CD4-positive, alpha-beta T cell (primary cell): ENCODE data around the gene GPR176. TPM values are rescaled to one million over a fixed set of nuclear protein-coding genes. Genes with fewer than 3 reads are reported as not detected.

Experiments
- ATAC-seq: fragments of 200-7000 bp; cut with Tn5 transposase; one replicate; pipeline ENCODE4 v1.10.0; 2022; ENCODE audit warnings: mild to moderate bottlenecking; ENCODE audit not compliant: poor library complexity
- CTCF ChIA-PET: fragments of 350-600 bp; sonication (Branson Sonifier 250); formaldehyde crosslinking; loops from one replicate; lab custom pipeline; 2021; ENCODE audit warnings: antibody characterized with exemption, inconsistent platforms; lab: Charles Lee
- POLR2A ChIA-PET: fragments of 350-600 bp; sonication (Branson Sonifier 250); formaldehyde crosslinking; loops from one replicate; lab custom pipeline; 2021; ENCODE audit warnings: antibody characterized with exemption, inconsistent platforms; lab: Charles Lee
- DNase-seq, 14 experiments: peaks; one replicate each; pipeline ENCODE4 v3.0.0-alpha.2; 2013 to 2020; ENCODE audit warnings: mixed read lengths in 2 of 14
- H3K27ac ChIP-seq, 2 donors: one replicate each; pipeline versions ENCODE4 v1.5.1 to v1.7.0; 2013; ENCODE audit warnings: low read length in 2 of 2, low read depth in 1 of 2, mild to moderate bottlenecking in 1 of 2
- H3K27me3 ChIP-seq, 2 experiments: 1 replicate in 1 of 2; 2 replicates in 1 of 2; pipeline versions ENCODE4 v1.6.1 to v1.7.0; 2013; ENCODE audit warnings: low read length in 2 of 2, control low read depth in 1 of 2, mild to moderate bottlenecking in 1 of 2, moderate library complexity in 1 of 2; ENCODE audit not compliant: insufficient read depth in 2 of 2, control insufficient read depth in 1 of 2
- H3K36me3 ChIP-seq: one replicate; pipeline ENCODE4 v1.6.1; 2013; ENCODE audit warnings: low read length, control low read depth; ENCODE audit not compliant: insufficient read depth
- H3K4me1 ChIP-seq: one replicate; pipeline ENCODE4 v1.6.1; 2013; ENCODE audit warnings: low read length, control low read depth; ENCODE audit not compliant: insufficient read depth
- H3K4me3 ChIP-seq: one replicate; pipeline ENCODE4 v1.5.1; 2013; ENCODE audit warnings: mild to moderate bottlenecking, low read length, moderate library complexity
- H3K9me3 ChIP-seq, 2 experiments: 1 replicate in 1 of 2; 2 replicates in 1 of 2; pipeline versions ENCODE4 v1.6.1 to v1.7.0; 2013; ENCODE audit warnings: low read length in 2 of 2, mild to moderate bottlenecking in 2 of 2, control low read depth in 1 of 2, moderate library complexity in 1 of 2; ENCODE audit not compliant: control insufficient read depth in 1 of 2, insufficient read depth in 1 of 2
- H3K27ac Mint-ChIP-seq: one replicate; pipeline ENCODE4 v1.8.0; 2020; ENCODE audit warnings: mixed read lengths
- H3K27me3 Mint-ChIP-seq: one replicate; pipeline ENCODE4 v1.8.0; 2021; ENCODE audit warnings: mixed read lengths
- H3K36me3 Mint-ChIP-seq: one replicate; pipeline ENCODE4 v1.8.0; 2021; ENCODE audit warnings: low read depth, mixed read lengths
- H3K4me1 Mint-ChIP-seq: one replicate; pipeline ENCODE4 v1.8.0; 2021; ENCODE audit warnings: low read depth, mixed read lengths
- H3K4me3 Mint-ChIP-seq: one replicate; pipeline ENCODE4 v1.8.0; 2020; ENCODE audit warnings: mild to moderate bottlenecking, mixed read lengths
- H3K9me3 Mint-ChIP-seq: one replicate; pipeline ENCODE4 v1.8.0; 2020; ENCODE audit warnings: mixed read lengths
- intact Hi-C, 2 experiments: fragments of 100-400 bp; cut with DNase I in 1 of 2; cut with micrococcal nuclease in 1 of 2; formaldehyde crosslinking; loops; one replicate each; pipeline versions ENCODE4 v1.15.1 to v1.9.0; 2023 to 2025; cut with DNase I, micrococcal nuclease
- total RNA-seq, 174 experiments: library from RNA in 2 of 174; stranded (reverse) in 2 of 174; gene quantifications; one replicate each; pipeline ENCODE4 v1.2.3 and lab custom pipeline; 2021 to 2026
- TF ChIP-seq, protein P1 (sequence below): fragments of 200-600 bp; IDR thresholded peaks from one replicate; pipeline ENCODE4 v1.8.0; 2022; ENCODE audit warnings: antibody characterized with exemption, mild to moderate bottlenecking

Gene GPR176
- total RNA-seq, 2 experiments from 2014 or later = not detected

DNA sequence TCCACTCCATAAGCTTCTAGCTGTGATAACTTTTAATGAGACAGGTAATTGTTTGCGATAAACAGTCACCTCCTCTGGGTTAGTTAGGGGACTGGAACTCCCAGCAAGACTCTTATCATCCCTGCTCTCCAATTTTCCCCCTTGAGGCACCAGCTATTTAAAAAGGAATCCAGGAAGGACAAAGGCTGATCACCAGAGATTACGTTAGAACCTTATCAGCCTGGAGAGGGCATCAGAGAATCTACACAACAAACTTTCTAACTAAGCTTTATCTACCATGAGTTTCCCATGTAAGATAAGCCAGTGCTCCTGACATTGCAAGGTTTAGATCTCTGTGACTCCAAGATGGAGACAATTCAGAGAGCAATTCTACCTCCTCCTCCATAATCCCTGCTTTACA lies 31.3 kb downstream of the GPR176 start:
- CTCF ChIA-PET = interaction anchor here (1.4 kb wide), 1 partner anchor 12 kb away, joined by 3 read pairs; no protein-coding TSS in a partner anchor
- H3K27ac Mint-ChIP-seq = no peak overlapping the region

DNA sequence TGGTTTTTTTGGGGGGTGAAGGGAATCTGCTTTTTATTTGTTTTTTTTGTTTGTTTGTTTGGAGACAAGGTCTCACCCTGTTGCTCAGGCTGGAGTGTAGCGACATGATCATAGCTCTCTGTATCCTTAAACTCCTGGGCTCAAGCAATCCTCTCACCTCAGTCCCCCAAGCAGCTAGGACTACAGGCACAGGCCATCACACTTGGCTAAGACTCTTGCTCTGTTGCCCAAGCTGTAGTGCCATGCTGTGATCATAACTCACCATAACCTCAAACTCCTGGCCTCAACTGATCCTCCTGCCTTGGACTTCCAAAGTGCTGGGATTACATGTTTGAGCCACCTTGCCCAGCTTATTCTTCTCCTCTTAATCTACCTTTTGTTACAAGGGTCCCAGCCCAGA lies 31.8 kb downstream of the GPR176 start:
- Histone ChIP-seq H3K9me3 (no peaks in the 10 kb centered on the region), H3K4me1 (no peaks in the 10 kb centered on the region), H3K4me3 (no peak overlapping the region), H3K36me3 (no peaks in the 10 kb centered on the region), H3K27me3 (peaks cover 0 to 10% of the 10 kb centered on the region in 2 experiments), H3K27ac (no peak overlapping the region)
- Mint-ChIP-seq H3K36me3 (no peaks in the 10 kb centered on the region), H3K9me3 (no peaks in the 10 kb centered on the region), H3K4me3 (no peak overlapping the region), H3K27me3 (peaks cover 11% of the 10 kb centered on the region), H3K27ac (no peak overlapping the region), H3K4me1 (no peaks in the 10 kb centered on the region)
- DNase-seq = no peak
- TF ChIP-seq, protein P1, sequence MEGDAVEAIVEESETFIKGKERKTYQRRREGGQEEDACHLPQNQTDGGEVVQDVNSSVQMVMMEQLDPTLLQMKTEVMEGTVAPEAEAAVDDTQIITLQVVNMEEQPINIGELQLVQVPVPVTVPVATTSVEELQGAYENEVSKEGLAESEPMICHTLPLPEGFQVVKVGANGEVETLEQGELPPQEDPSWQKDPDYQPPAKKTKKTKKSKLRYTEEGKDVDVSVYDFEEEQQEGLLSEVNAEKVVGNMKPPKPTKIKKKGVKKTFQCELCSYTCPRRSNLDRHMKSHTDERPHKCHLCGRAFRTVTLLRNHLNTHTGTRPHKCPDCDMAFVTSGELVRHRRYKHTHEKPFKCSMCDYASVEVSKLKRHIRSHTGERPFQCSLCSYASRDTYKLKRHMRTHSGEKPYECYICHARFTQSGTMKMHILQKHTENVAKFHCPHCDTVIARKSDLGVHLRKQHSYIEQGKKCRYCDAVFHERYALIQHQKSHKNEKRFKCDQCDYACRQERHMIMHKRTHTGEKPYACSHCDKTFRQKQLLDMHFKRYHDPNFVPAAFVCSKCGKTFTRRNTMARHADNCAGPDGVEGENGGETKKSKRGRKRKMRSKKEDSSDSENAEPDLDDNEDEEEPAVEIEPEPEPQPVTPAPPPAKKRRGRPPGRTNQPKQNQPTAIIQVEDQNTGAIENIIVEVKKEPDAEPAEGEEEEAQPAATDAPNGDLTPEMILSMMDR = no peak
- POLR2A ChIA-PET = interaction anchor here (0.6 kb wide), 2 partner anchors 206 to 556 kb away, joined by 3 read pairs; no protein-coding TSS in a partner anchor
- intact Hi-C loops = loop anchor here in 1 of 2 experiments (5.0 kb wide), 1 partner anchor 384 kb away; no protein-coding TSS in a partner anchor
- CTCF ChIA-PET = interaction anchor here (1.4 kb wide), 1 partner anchor 12 kb away, joined by 3 read pairs; no protein-coding TSS in a partner anchor
- no peak for ATAC-seq

More for the DNA sequence above, 31.3 kb downstream of the GPR176 start:
- Mint-ChIP-seq H3K4me3 (no peak overlapping the region), H3K9me3 (no peaks in the 10 kb centered on the region), H3K36me3 (no peaks in the 10 kb centered on the region), H3K4me1 (no peaks in the 10 kb centered on the region), H3K27me3 (peaks cover 7% of the 10 kb centered on the region)
- no peak overlapping the region for H3K27ac ChIP-seq
- DNase-seq (no peak), ATAC-seq (no peak)
- peaks cover 0 to 10% of the 10 kb centered on the region in 2 experiments for H3K27me3 ChIP-seq
- H3K36me3 ChIP-seq = no peaks in the 10 kb centered on the region
- no peak overlapping the region for H3K4me3 ChIP-seq
- intact Hi-C loops = loop anchor here in 1 of 2 experiments (5.0 kb wide), 1 partner anchor 383 kb away; no protein-coding TSS in a partner anchor
- H3K4me1 ChIP-seq = no peaks in the 10 kb centered on the region
- POLR2A ChIA-PET = interaction anchor here (0.6 kb wide), 3 partner anchors 110 to 207 kb away, joined by 3 read pairs; no protein-coding TSS in a partner anchor
- no peaks in the 10 kb centered on the region for H3K9me3 ChIP-seq
- TF ChIP-seq, protein P1 = no peak

DNA sequence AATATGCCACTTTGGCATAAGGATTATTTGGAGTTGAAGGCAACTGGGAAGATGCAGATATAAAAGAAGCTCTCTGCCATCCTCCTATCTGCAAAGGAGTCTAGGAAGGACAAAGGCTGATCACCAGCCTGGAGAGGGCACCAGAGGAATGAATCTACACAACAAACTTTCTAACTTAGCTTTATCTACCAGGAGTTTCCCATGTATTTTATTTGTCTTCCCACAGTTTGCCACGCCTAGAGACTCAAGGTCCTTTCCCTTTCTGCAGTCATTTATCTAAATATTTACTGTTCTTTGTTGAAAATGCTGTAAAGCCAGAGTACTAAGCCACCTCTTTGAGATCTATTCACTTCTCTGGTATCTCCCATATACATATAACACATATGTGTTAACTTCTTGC lies 32.2 kb downstream of the GPR176 start:
- Histone ChIP-seq H3K9me3 (no peaks in the 10 kb centered on the region), H3K4me3 (no peak overlapping the region), H3K4me1 (no peaks in the 10 kb centered on the region), H3K27me3 (peaks cover 0 to 10% of the 10 kb centered on the region in 2 experiments), H3K36me3 (no peaks in the 10 kb centered on the region), H3K27ac (no peak overlapping the region)
- ATAC-seq = no peak
- POLR2A ChIA-PET = interaction anchor here (0.6 kb wide), 1 partner anchor 556 kb away, joined by 3 read pairs; no protein-coding TSS in a partner anchor
- no peaks in the 10 kb centered on the region for H3K4me1 Mint-ChIP-seq
- H3K27me3 Mint-ChIP-seq = peaks cover 11% of the 10 kb centered on the region
- H3K9me3 Mint-ChIP-seq = no peaks in the 10 kb centered on the region
- no peak overlapping the region for H3K27ac Mint-ChIP-seq
- no peaks in the 10 kb centered on the region for H3K36me3 Mint-ChIP-seq
- peak in 4 of 14 experiments; percentile 5 to 16 (median 11) for DNase-seq
- intact Hi-C loops = loop anchor here in 1 of 2 experiments (5.0 kb wide), 1 partner anchor 384 kb away; no protein-coding TSS in a partner anchor
- CTCF ChIA-PET = interaction anchor here (0.6 to 1.4 kb wide), 2 partner anchors 11 to 47 kb away, joined by 3 read pairs; no protein-coding TSS in a partner anchor
- H3K4me3 Mint-ChIP-seq = no peak overlapping the region
- TF ChIP-seq, protein P1 = no peak
